OCI-LY1 (cell line): ENCODE data around the gene GMPR.
"Not testable (repeated sequence)": the region's sequence is repeated elsewhere in the genome, so short reads cannot be mapped to it uniquely, and the experiment has no call there.

ENCODE experiments used
- H2AFZ ChIP-seq: fragments of 200-600 bp; sonication (generic), shearing (Covaris generic); 2 replicates; pipeline ENCODE4 v1.6.0; 2014; ENCODE audit warnings: antibody characterized with exemption, mild to moderate bottlenecking, low read length
- H3F3A ChIP-seq: fragments of 200-600 bp; sonication (generic), shearing (Covaris generic); 2 replicates; pipeline ENCODE4 v1.6.0; 2014; ENCODE audit warnings: mild to moderate bottlenecking, antibody characterized with exemption, low read length, moderate library complexity; ENCODE audit not compliant: insufficient read depth
- H3K27ac ChIP-seq: fragments of 200-600 bp; sonication (generic); 2 replicates; pipeline ENCODE4 v1.5.1; 2014; ENCODE audit warnings: low read length, mixed run types, mild to moderate bottlenecking, low read depth; ENCODE audit not compliant: poor library complexity, severe bottlenecking
- H3K27me3 ChIP-seq: fragments of 200-600 bp; sonication (generic); 2 replicates; pipeline ENCODE4 v1.6.0; 2014; ENCODE audit warnings: antibody characterized with exemption, mild to moderate bottlenecking, low read length, moderate library complexity; ENCODE audit not compliant: insufficient read depth
- H3K36me3 ChIP-seq: fragments of 200-600 bp; sonication (generic); 2 replicates; pipeline ENCODE4 v1.6.1; 2014; ENCODE audit warnings: mild to moderate bottlenecking, antibody characterized with exemption, low read length, moderate library complexity, mixed read lengths; ENCODE audit not compliant: insufficient read depth
- H3K4me1 ChIP-seq: fragments of 200-600 bp; sonication (generic); 2 replicates; pipeline ENCODE4 v1.5.1; 2014; ENCODE audit warnings: mild to moderate bottlenecking, low read length, moderate library complexity; ENCODE audit not compliant: insufficient read depth, severe bottlenecking
- H3K4me2 ChIP-seq: fragments of 200-600 bp; sonication (generic), shearing (Covaris generic); 2 replicates; pipeline ENCODE4 v1.6.1; 2014; ENCODE audit warnings: low read length
- H3K4me3 ChIP-seq: fragments of 200-600 bp; sonication (generic); 2 replicates; pipeline ENCODE4 v1.5.1; 2014; ENCODE audit warnings: low read length, low read depth, mild to moderate bottlenecking, mixed read lengths; ENCODE audit not compliant: poor library complexity, severe bottlenecking
- H3K79me2 ChIP-seq: fragments of 200-600 bp; shearing (Covaris generic); 2 replicates; pipeline ENCODE4 v1.6.1; 2016; ENCODE audit warnings: mixed run types, low read length, mixed read lengths; ENCODE audit not compliant: insufficient read depth
- H3K9ac ChIP-seq: fragments of 200-600 bp; sonication (generic), shearing (Covaris generic); 2 replicates; pipeline ENCODE4 v1.6.1; 2014; ENCODE audit warnings: mild to moderate bottlenecking, low read length, mixed read lengths
- H3K9me2 ChIP-seq: fragments of 200-600 bp; sonication (generic), shearing (Covaris generic); 2 replicates; pipeline ENCODE4 v1.6.1; 2014; ENCODE audit warnings: low read depth, mild to moderate bottlenecking, low read length, mixed read lengths
- H3K9me3 ChIP-seq: fragments of 200-600 bp; shearing (Covaris generic); 2 replicates; pipeline ENCODE4 v1.6.1; 2014; ENCODE audit warnings: low read length, mixed read lengths
- H4K20me1 ChIP-seq: fragments of 200-600 bp; sonication (generic), shearing (Covaris generic); 2 replicates; pipeline ENCODE4 v1.6.0; 2016; ENCODE audit warnings: mild to moderate bottlenecking, low read length; ENCODE audit not compliant: insufficient read depth
- EZH2 ChIP-seq: fragments of 200-600 bp; sonication (generic), shearing (Covaris generic); IDR thresholded peaks from 2 replicates; pipeline ENCODE4 v1.8.0; 2017; ENCODE audit warnings: borderline replicate concordance, mixed run types, mild to moderate bottlenecking, antibody characterized with exemption, low read length, moderate library complexity, mixed read lengths
- TF ChIP-seq, protein P1 (sequence below): fragments of 200-600 bp; sonication (generic), shearing (Covaris generic); IDR thresholded peaks from 2 replicates; pipeline ENCODE4 v1.5.1; 2017; ENCODE audit warnings: mild to moderate bottlenecking, antibody characterized with exemption, low read length, moderate library complexity, mixed read lengths

GMPR gene

DNA sequence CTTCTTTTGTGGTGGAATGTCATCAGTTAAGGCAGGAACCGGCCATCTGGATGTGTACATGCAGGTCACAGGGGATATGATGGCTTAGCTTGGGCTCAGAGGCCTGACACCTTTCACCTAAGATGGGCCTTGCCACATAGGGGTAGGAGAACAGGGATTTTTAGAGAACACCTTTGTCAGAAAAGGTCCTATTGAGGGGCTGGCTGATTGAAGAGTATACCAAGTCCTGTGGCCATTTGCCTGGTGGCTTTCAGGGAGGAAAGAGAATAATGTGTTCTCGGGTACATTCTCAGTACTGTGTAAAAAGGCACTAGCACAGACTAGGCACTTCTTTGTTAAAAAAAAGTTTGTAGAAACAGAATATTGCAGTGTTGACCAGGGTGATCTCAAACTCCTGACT lies 26.4 kb downstream of the GMPR start:
- H3K9me3 ChIP-seq = no peaks in the 10 kb centered on the region
- H3F3A ChIP-seq = no peaks in the 10 kb centered on the region
- no peak overlapping the region for H2AFZ ChIP-seq
- H3K9me2 ChIP-seq = no peaks in the 10 kb centered on the region
- H3K36me3 ChIP-seq = no peaks in the 10 kb centered on the region
- no peak overlapping the region for H3K9ac ChIP-seq
- H3K4me3 ChIP-seq = no peak overlapping the region
- TF ChIP-seq, protein P1, sequence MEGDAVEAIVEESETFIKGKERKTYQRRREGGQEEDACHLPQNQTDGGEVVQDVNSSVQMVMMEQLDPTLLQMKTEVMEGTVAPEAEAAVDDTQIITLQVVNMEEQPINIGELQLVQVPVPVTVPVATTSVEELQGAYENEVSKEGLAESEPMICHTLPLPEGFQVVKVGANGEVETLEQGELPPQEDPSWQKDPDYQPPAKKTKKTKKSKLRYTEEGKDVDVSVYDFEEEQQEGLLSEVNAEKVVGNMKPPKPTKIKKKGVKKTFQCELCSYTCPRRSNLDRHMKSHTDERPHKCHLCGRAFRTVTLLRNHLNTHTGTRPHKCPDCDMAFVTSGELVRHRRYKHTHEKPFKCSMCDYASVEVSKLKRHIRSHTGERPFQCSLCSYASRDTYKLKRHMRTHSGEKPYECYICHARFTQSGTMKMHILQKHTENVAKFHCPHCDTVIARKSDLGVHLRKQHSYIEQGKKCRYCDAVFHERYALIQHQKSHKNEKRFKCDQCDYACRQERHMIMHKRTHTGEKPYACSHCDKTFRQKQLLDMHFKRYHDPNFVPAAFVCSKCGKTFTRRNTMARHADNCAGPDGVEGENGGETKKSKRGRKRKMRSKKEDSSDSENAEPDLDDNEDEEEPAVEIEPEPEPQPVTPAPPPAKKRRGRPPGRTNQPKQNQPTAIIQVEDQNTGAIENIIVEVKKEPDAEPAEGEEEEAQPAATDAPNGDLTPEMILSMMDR = no peak
- TF ChIP-seq EZH2 = no peak
- no peaks in the 10 kb centered on the region for H3K4me1 ChIP-seq
- H3K79me2 ChIP-seq = no peaks in the 10 kb centered on the region
- no peak overlapping the region for H3K27ac ChIP-seq
- H4K20me1 ChIP-seq = no peaks in the 10 kb centered on the region
- no peak overlapping the region for H3K4me2 ChIP-seq
- H3K27me3 ChIP-seq = no peaks in the 10 kb centered on the region

DNA sequence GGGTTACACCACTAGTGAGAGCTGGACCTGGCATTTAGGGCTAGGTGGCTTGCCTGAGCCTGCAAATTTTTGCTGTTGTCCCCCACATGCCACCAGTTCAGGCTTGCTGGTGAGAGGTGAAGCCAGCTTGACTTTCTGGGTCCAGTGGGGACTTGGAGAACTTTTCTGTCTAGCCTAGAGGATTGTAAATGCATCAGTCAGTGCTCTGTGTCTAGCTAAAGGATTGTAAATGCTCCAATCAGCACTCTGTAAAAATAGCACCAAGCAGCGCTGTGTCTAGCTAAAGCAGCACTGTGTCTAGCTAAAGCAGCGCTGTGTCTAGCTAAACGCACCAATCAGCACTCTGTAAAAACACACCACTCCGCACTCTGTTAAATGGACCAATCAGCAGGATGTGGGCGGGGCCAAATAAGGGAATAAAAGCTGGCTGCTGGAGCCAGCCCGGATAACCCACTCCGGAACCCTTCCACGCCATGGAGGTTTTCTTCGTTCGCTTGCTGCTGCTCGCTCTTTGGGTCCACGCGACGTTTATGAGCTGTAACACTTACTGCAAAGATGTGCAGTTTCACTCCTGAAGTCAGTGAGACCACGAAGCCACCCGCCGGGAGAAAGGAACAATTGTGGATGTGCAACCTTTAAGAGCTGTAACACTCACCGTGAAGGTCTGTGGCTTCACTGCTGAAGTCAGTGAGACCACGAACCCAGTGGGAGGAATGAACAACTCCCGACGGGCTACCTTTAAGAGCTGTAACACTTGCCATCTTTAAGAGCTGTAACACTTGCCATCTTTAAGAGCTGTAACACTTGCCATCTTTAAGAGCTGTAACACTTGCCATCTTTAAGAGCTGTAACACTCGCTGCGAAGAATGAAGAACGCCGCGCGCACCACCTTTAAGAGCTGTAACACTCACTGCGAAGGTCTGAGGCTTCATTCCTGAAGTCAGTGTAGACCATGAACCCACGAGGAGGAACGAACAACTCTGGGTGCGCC lies 27.3 kb downstream of the GMPR start:
- no peak overlapping the region for H3K4me3 ChIP-seq
- H3F3A ChIP-seq = no peaks in the 10 kb centered on the region
- H3K9me2 ChIP-seq = no peaks in the 10 kb centered on the region
- H4K20me1 ChIP-seq = no peaks in the 10 kb centered on the region
- TF ChIP-seq, protein P1 = no peak
- TF ChIP-seq EZH2 = no peak
- no peaks in the 10 kb centered on the region for H3K4me1 ChIP-seq
- no peak overlapping the region for H3K4me2 ChIP-seq
- no peaks in the 10 kb centered on the region for H3K79me2 ChIP-seq
- no peaks in the 10 kb centered on the region for H3K36me3 ChIP-seq
- no peak overlapping the region for H3K9ac ChIP-seq
- no peaks in the 10 kb centered on the region for H3K9me3 ChIP-seq
- no peak overlapping the region for H2AFZ ChIP-seq
- H3K27me3 ChIP-seq = no peaks in the 10 kb centered on the region
- no peak overlapping the region for H3K27ac ChIP-seq

DNA sequence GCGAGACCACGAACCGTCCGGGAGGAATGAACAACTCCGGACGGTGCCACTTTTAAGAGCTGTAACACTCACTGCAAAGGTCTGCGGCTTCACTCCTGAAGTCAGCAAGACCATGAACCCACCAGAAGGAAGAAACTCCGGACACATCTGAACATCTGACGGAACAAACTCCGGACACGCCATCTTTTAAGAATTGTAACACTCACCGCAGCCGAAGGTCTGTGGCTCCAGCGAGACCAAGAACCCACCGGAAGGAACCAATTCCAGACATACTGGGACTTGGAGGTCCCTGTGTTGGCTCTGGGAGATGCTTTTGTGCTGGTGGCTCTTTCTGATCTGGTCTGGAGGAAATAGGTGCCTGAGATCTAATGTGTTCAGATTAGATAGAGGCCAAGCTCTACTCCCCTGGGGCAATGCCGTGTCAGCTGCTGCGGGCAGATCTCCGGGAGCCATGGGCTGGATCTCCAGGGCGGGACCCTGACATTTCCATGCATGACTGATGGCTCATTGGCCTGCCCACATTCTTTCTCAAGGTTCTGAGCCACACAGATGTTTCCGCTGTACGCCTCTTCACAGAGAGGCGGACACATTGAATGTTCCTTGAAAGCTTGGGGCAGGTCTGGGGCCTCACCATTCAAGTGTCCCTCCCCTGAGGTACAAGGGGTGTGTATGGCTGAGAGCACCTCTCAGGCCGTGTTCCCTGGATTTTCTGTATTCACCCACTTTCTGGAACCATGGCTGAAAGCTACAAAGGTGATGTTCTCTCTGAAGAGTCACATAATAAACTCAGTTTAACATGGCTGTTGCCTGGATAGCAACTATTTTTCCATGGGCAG lies 29.3 kb downstream of the GMPR start:
- no peaks in the 10 kb centered on the region for H3K4me1 ChIP-seq
- no peak overlapping the region for H3K4me2 ChIP-seq
- no peak overlapping the region for H3K27ac ChIP-seq

DNA sequence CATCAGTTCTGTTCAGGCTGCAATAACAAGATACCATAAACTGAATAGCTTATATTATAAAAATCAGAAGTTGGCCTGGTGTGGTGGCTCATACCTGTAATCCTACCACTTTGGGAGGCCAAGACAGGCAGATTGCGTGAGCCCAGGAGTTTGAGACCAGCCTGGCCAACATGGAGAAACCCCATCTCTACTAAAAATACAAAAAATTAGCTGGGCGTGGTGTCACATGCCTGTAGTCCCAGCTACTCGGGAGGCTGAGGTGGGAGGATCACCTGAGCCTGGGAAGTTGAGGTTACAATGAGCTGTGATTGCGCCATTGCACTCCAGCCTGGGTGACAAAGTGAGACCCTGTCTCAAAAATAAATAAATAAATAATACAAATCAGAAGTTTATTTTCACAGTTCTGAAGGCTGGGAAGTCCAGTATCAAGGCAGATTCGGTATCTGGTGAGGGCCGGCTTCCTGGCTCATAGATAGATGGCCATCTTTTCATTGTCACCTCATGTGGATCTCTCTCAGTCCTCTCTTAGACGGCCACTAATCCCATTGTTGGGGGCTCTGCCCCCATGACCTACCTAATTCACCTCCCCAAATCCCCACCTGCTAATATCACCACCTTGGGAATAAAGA lies 31.2 kb downstream of the GMPR start:
- not testable (repeated sequence) for H3K4me2 ChIP-seq, H3K9ac ChIP-seq, H3K27me3 ChIP-seq, H3K9me3 ChIP-seq, H3K27ac ChIP-seq, H2AFZ ChIP-seq, H3K4me3 ChIP-seq, H3K36me3 ChIP-seq, H4K20me1 ChIP-seq, H3K4me1 ChIP-seq, H3K79me2 ChIP-seq, H3K9me2 ChIP-seq, H3F3A ChIP-seq

More for the DNA sequence above, 29.3 kb downstream of the GMPR start:
- TF ChIP-seq EZH2 = no peak
- Histone ChIP-seq H2AFZ (no peak overlapping the region), H3F3A (no peaks in the 10 kb centered on the region), H3K27me3 (no peaks in the 10 kb centered on the region), H3K9me2 (no peaks in the 10 kb centered on the region), H3K4me3 (no peak overlapping the region), H4K20me1 (no peaks in the 10 kb centered on the region), H3K79me2 (no peaks in the 10 kb centered on the region), H3K9ac (no peak overlapping the region), H3K36me3 (no peaks in the 10 kb centered on the region), H3K9me3 (no peaks in the 10 kb centered on the region)
